ENCODE results near the gene FAR1. TPM values are rescaled to one million over a fixed set of nuclear protein-coding genes. Genes with fewer than 3 reads are reported as not detected.
A peak's percentile ranks its signal among the peaks of the same experiment; 100 is the strongest.

The FAR1 gene
- total RNA-seq, 1 donor from 2014 or later, result 35.1 TPM

DNA sequence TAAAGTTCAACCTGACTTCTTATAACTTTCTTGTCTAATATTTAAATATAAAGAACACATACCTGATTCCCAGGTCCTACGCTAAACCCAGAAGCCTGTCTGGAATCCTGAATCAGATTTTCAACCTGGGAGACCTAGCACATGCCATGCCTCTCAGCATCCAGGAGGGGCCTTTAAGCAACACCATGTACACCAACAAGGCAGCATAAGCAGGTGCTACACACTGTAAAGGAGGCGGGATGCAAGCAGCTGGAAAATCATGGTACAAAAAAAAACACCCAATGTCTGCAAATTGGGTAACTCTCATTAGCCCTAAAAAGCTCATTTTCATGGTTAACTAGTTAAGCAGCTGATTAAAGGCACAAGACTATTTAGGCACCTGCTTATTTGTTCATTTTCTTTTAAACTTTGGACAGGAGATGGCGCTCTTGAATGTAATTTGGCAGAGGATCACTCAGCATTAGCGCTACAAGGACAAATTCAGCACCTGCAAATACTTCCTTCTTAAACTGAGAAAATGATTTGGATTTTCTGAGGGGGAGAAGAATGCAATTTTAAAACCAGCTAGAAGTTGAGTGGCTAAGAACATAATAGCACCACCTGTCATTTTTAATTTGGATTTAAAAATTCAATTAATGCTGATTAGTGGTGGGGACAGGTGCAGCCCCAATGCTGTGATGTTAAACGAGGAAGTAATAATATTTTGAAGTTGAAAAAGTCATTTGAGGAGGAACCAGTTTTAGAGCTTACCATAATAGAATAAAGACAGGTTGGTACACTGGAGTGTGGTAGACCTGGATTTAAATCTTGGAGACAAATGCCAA is 104.0 kb downstream of the FAR1 start:
- H3K9me3 ChIP-seq (replicated peaks), result peaks cover 7% of the 10 kb centered on the region
- peaks cover 73% of the 10 kb centered on the region for H3K27me3 ChIP-seq (ENCODE audit: low read depth)
- no peak for DNase-seq
- no peak overlapping the region for H3K4me3 ChIP-seq
- H3K36me3 ChIP-seq, result no peaks in the 10 kb centered on the region
- H3K27ac ChIP-seq (replicated peaks), result no peak overlapping the region
- intact Hi-C loops (cut with micrococcal nuclease), result no loop called here
- no peaks in the 10 kb centered on the region for H3K4me1 ChIP-seq
- TF ChIP-seq, protein P1, sequence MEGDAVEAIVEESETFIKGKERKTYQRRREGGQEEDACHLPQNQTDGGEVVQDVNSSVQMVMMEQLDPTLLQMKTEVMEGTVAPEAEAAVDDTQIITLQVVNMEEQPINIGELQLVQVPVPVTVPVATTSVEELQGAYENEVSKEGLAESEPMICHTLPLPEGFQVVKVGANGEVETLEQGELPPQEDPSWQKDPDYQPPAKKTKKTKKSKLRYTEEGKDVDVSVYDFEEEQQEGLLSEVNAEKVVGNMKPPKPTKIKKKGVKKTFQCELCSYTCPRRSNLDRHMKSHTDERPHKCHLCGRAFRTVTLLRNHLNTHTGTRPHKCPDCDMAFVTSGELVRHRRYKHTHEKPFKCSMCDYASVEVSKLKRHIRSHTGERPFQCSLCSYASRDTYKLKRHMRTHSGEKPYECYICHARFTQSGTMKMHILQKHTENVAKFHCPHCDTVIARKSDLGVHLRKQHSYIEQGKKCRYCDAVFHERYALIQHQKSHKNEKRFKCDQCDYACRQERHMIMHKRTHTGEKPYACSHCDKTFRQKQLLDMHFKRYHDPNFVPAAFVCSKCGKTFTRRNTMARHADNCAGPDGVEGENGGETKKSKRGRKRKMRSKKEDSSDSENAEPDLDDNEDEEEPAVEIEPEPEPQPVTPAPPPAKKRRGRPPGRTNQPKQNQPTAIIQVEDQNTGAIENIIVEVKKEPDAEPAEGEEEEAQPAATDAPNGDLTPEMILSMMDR (IDR thresholded peaks at IDR 0.05; ENCODE audit: borderline replicate concordance), result peak; percentile 54

- Histone ChIP-seq H3K4me1 (no peaks in the 10 kb centered on the region), H3K27ac (replicated peaks) (no peak overlapping the region), H3K36me3 (no peaks in the 10 kb centered on the region), H3K9me3 (replicated peaks) (no peaks in the 10 kb centered on the region), H3K4me3 (no peak overlapping the region), H3K27me3 (ENCODE audit: low read depth) (peaks cover 95% of the 10 kb centered on the region)
- intact Hi-C loops (cut with micrococcal nuclease), result no loop called here
- no peak for DNase-seq
- TF ChIP-seq, protein P1 (IDR thresholded peaks at IDR 0.05; ENCODE audit: borderline replicate concordance), result no peak
These were observed 107.0 kb downstream of the FAR1 start for GRCh38 chr11:13775471-13775870.

GRCh38 chr11:13776134-13776815 is 107.8 kb downstream of the FAR1 start:
- no peak overlapping the region for H3K27ac ChIP-seq (replicated peaks)
- DNase-seq, result no peak
- peaks cover 95% of the 10 kb centered on the region for H3K27me3 ChIP-seq (ENCODE audit: low read depth)
- H3K4me1 ChIP-seq, result no peaks in the 10 kb centered on the region
- no peak overlapping the region for H3K4me3 ChIP-seq
- intact Hi-C loops (cut with micrococcal nuclease), result loop anchor here (2.0 kb wide), 1 partner anchor 473 kb away; no protein-coding TSS in a partner anchor
- TF ChIP-seq, protein P1 (IDR thresholded peaks at IDR 0.05; ENCODE audit: borderline replicate concordance), result no peak
- no peaks in the 10 kb centered on the region for H3K9me3 ChIP-seq (replicated peaks)
- H3K36me3 ChIP-seq, result no peaks in the 10 kb centered on the region

GRCh38 chr11:13777341-13777985 is 109.0 kb downstream of the FAR1 start:
- intact Hi-C loops (cut with micrococcal nuclease), result loop anchor here (2.0 kb wide), 1 partner anchor 471 kb away; no protein-coding TSS in a partner anchor
- peaks cover 86% of the 10 kb centered on the region for H3K27me3 ChIP-seq (ENCODE audit: low read depth)

DNA sequence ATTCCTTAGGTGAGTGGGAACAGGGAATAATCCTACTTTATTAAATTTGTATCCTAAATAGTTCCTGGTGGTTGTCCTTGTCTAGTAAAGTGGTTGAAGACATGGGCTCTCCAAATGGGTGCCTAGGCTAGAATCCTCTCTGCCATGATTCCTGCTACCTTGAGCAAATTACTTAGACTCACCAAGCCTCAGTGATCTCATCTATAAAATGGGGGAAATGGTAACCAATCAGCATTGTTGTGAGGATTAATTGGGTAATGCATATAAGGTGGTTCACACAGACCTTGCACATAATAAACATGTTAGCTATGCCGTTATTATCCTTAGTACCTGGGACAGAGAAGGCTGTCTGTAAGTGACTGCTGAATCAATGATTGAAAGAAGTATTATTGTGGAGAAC is 109.9 kb downstream of the FAR1 start:
- H3K27ac ChIP-seq (replicated peaks), result no peak overlapping the region
- TF ChIP-seq, protein P1 (IDR thresholded peaks at IDR 0.05; ENCODE audit: borderline replicate concordance), result no peak
- H3K36me3 ChIP-seq, result no peaks in the 10 kb centered on the region
- H3K9me3 ChIP-seq (replicated peaks), result no peaks in the 10 kb centered on the region
- no peak for DNase-seq
- H3K27me3 ChIP-seq (ENCODE audit: low read depth), result peaks cover 82% of the 10 kb centered on the region
- intact Hi-C loops (cut with micrococcal nuclease), result no loop called here
- H3K4me3 ChIP-seq, result no peak overlapping the region
- no peaks in the 10 kb centered on the region for H3K4me1 ChIP-seq

More at GRCh38 chr11:13777341-13777985, 109.0 kb downstream of the FAR1 start:
- Histone ChIP-seq H3K36me3 (no peaks in the 10 kb centered on the region), H3K9me3 (replicated peaks) (no peaks in the 10 kb centered on the region), H3K4me3 (no peak overlapping the region), H3K27ac (replicated peaks) (no peak overlapping the region), H3K4me1 (no peaks in the 10 kb centered on the region)
- no peak for DNase-seq
- TF ChIP-seq, protein P1 (IDR thresholded peaks at IDR 0.05; ENCODE audit: borderline replicate concordance), result no peak

Data from left ventricle myocardium inferior (tissue), 1 donor.